K562 (cell line): ENCODE measurements around the gene SMG6. TPM values are rescaled to one million over a fixed set of nuclear protein-coding genes. Genes with fewer than 3 reads are reported as not detected.

Experiments
- ATAC-seq: fragments of 200-7000 bp; cut with Tn5 transposase; 3 replicates; pipeline ENCODE4 v1.9.1; 2020; ENCODE audit warnings: moderate library complexity
- BruUV-seq: library from RNA; stranded (reverse); fragments of 400-500 nt; replicated peaks from 2 replicates; lab custom pipeline; 2021; lab: Mats Ljungman, UMichigan
- CTCF ChIA-PET: fragments of 300-600 bp; formaldehyde crosslinking; extraction: SDS; loops from one replicate; lab custom pipeline; 2021; ENCODE audit warnings: low intra/inter-chr PET ratio; lab: Yijun Ruan, JAX
- POLR2A ChIA-PET: fragments of 300-600, 350-650 bp; sonication (Branson Sonifier 250); formaldehyde crosslinking; extraction: SDS; loops from one replicate; lab custom pipeline; 2021; ENCODE audit warnings: antibody characterized with exemption, inconsistent platforms; lab: Yijun Ruan, JAX
- DNase-seq, 4 experiments: peaks; one replicate each; pipeline versions ENCODE4 v3.0.0 to v3.0.0-alpha.2; 2011 to 2018; ENCODE audit warnings: low spot score in 3 of 4, mixed read lengths in 3 of 4; ENCODE audit errors: extremely low read depth in 1 of 4
- FAIRE-seq: peaks from 2 replicates; lab custom pipeline; 2011; peaks lifted over from hg19 to GRCh38; lab: Jason Lieb, UNC
- H2AFZ ChIP-seq: 2 replicates; pipeline ENCODE4 v1.6.0; 2011; ENCODE audit warnings: low read depth, low read length, control low read depth, inconsistent platforms
- H3K27ac ChIP-seq: fragments of 200-600 bp; 3 replicates; pipeline ENCODE4 v1.8.0; 2011; ENCODE audit warnings: low read depth, mild to moderate bottlenecking, control low read depth, inconsistent platforms, low read length, moderate library complexity, mixed read lengths; ENCODE audit errors: extremely low read depth
- H3K27me3 ChIP-seq, 2 experiments: fragments of 300-600 bp in 1 of 2; 2 replicates in 1 of 2; 3 replicates in 1 of 2; pipeline versions ENCODE4 v1.6.0 to v1.8.0; 2011; ENCODE audit warnings: inconsistent platforms in 2 of 2, low read length in 2 of 2, mild to moderate bottlenecking in 1 of 2, mixed read lengths in 1 of 2, moderate library complexity in 1 of 2; ENCODE audit not compliant: control insufficient read depth in 2 of 2, insufficient read depth in 2 of 2
- H3K36me3 ChIP-seq: fragments of 300-600 bp; 3 replicates; pipeline ENCODE4 v1.8.0; 2011; ENCODE audit warnings: mild to moderate bottlenecking, low read length, inconsistent platforms; ENCODE audit not compliant: control insufficient read depth, insufficient read depth
- H3K4me1 ChIP-seq, 2 experiments: fragments of 200-600 bp in 1 of 2; replicated peaks in 1 of 2; 2 replicates in 1 of 2; 3 replicates in 1 of 2; pipeline versions ENCODE4 v1.5.1 to v1.8.0; 2011; ENCODE audit warnings: inconsistent platforms in 2 of 2, low read length in 2 of 2, mild to moderate bottlenecking in 1 of 2, mixed read lengths in 1 of 2, moderate library complexity in 1 of 2; ENCODE audit not compliant: control insufficient read depth in 2 of 2, insufficient read depth in 2 of 2
- H3K4me2 ChIP-seq: 2 replicates; pipeline ENCODE4 v1.6.1; 2011; ENCODE audit warnings: low read length, control low read depth, inconsistent platforms, mixed read lengths; ENCODE audit not compliant: insufficient read depth
- H3K4me3 ChIP-seq: fragments of 200-600 bp; sonication (generic), shearing (Covaris generic); 2 replicates; pipeline ENCODE4 v1.5.1; 2016; ENCODE audit warnings: control low read depth, inconsistent platforms
- H3K79me2 ChIP-seq: fragments of 200-600 bp; 3 replicates; pipeline ENCODE4 v1.8.0; 2011; ENCODE audit warnings: low read length, inconsistent platforms; ENCODE audit not compliant: control insufficient read depth, insufficient read depth
- H3K9ac ChIP-seq, 2 experiments: 2 replicates each; pipeline versions ENCODE4 v1.6.0 to v1.6.1; 2011; ENCODE audit warnings: low read depth in 2 of 2, low read length in 2 of 2, control low read depth in 1 of 2, inconsistent platforms in 1 of 2, mild to moderate bottlenecking in 1 of 2, mixed read lengths in 1 of 2; ENCODE audit not compliant: insufficient read depth in 1 of 2
- H3K9me1 ChIP-seq: one replicate; pipeline ENCODE4 v1.6.0; 2011; ENCODE audit warnings: inconsistent platforms, mild to moderate bottlenecking, low read length, moderate library complexity; ENCODE audit not compliant: control insufficient read depth, insufficient read depth
- H3K9me3 ChIP-seq: replicated peaks from 2 replicates; pipeline ENCODE4 v1.5.1; 2011; ENCODE audit warnings: low read depth, low read length, inconsistent platforms; ENCODE audit not compliant: control insufficient read depth, insufficient read depth
- H4K20me1 ChIP-seq: replicated peaks from 2 replicates; pipeline ENCODE4 v1.6.1; 2011; ENCODE audit warnings: low read length, inconsistent platforms, mixed read lengths; ENCODE audit not compliant: control insufficient read depth, insufficient read depth
- HCFC1 ChIP-seq: IDR thresholded peaks from 2 replicates; pipeline ENCODE4 v1.6.1; 2012; ENCODE audit warnings: low read depth, low read length, improper control_type of control experiment
- MYC ChIP-seq, 2 experiments: fragments of 250-450 bp in 1 of 2; sonication (Bioruptor Pico) in 1 of 2; IDR thresholded peaks; 2 replicates each; pipeline versions ENCODE4 v1.5.1 to v1.6.1; 2012 to 2021; ENCODE audit warnings: low read depth in 2 of 2, borderline replicate concordance in 1 of 2, improper control_type of control experiment in 1 of 2, low read length in 1 of 2, mild to moderate bottlenecking in 1 of 2, moderate library complexity in 1 of 2
- PHTF2 ChIP-seq: fragments of 250-450 bp; sonication (Bioruptor Pico); IDR thresholded peaks from 2 replicates; pipeline ENCODE4 v1.5.0; 2021; ENCODE audit warnings: mild to moderate bottlenecking
- SP1 ChIP-seq: sonication (generic); formaldehyde crosslinking; IDR thresholded peaks from 2 replicates; pipeline ENCODE4 v1.8.1; 2022; ENCODE audit warnings: mild to moderate bottlenecking, missing genetic modification reagents
- SREBF2 ChIP-seq: sonication (generic); formaldehyde crosslinking; IDR thresholded peaks from 2 replicates; pipeline ENCODE4 v1.4.0; 2020; ENCODE audit warnings: mild to moderate bottlenecking, missing genetic modification reagents
- ZBTB1 ChIP-seq: sonication (generic); formaldehyde crosslinking; IDR thresholded peaks from 2 replicates; pipeline ENCODE4 v1.8.1; 2023; ENCODE audit warnings: missing genetic modification reagents, low read depth, mild to moderate bottlenecking, borderline replicate concordance
- ZNF24 ChIP-seq: fragments of 450-650 bp; IDR thresholded peaks from 2 replicates; pipeline ENCODE4 v1.6.1; 2016
- ZNF57 ChIP-seq: fragments of 450-650 bp; formaldehyde crosslinking; IDR thresholded peaks from 2 replicates; pipeline ENCODE4 v1.4.0; 2020; ENCODE audit warnings: mild to moderate bottlenecking, moderate library complexity
- WGBS: fragments of 100-300 bp; shearing (Covaris generic); methylation state at CpG from one replicate; pipeline ENCODE4 v1.1.6; 2016; ENCODE audit warnings: low coverage, mixed read lengths; ENCODE audit not compliant: insufficient coverage; ENCODE audit errors: missing lambda C conversion rate; 5-methylcytosine and 5-hydroxymethylcytosine counted together
- in situ Hi-C: fragments of 300-500 bp; cut with MboI; formaldehyde crosslinking; loops from 4 replicates; pipeline ENCODE4 v1.15.0; 2018; ENCODE audit warnings: inconsistent platforms, mixed read lengths
- intact Hi-C: fragments of 100-400 bp; cut with micrococcal nuclease; formaldehyde crosslinking; loops from 2 replicates; pipeline ENCODE4 v1.14.2; 2022
- polyA plus RNA-seq, 8 experiments: library from polyadenylated mRNA; depleted of rRNA in 4 of 8; stranded (reverse) in 5 of 8; unstranded in 3 of 8; fragments of >200 nt; fragmentation: Nextera tagmentation in 2 of 8; fragmentation: Illumina TruSeq in 1 of 8; extraction: Ambion mirVana in 2 of 8; extraction: Trizol in 1 of 8; gene quantifications; 2 replicates each; pipeline versions ENCODE4 v1.2.1 to v1.2.3, GENCODE V29; 2011 to 2014; ENCODE audit warnings: inconsistent platforms in 1 of 8, missing spikeins in 1 of 8
- total RNA-seq, 7 experiments: library from RNA; depleted of rRNA in 6 of 7; stranded (reverse); fragments of >200 nt in 6 of 7; fragmentation: Illumina TruSeq in 2 of 7; extraction: Trizol in 2 of 7; gene quantifications; 2 replicates each; pipeline versions ENCODE4 v1.2.1 to v1.2.3, GENCODE V29; 2011 to 2021; ENCODE audit warnings: low replicate concordance in 1 of 7
- TF ChIP-seq, protein P1 (sequence below): IDR thresholded peaks from 3 replicates; pipeline ENCODE4 v1.6.1; 2011; ENCODE audit warnings: borderline replicate concordance, mild to moderate bottlenecking; ENCODE audit not compliant: insufficient read length, insufficient read depth
- TF ChIP-seq, protein P2 (sequence below), 2 experiments: fragments of 450-650 bp in 1 of 2; sonication (generic) in 1 of 2; formaldehyde crosslinking in 1 of 2; IDR thresholded peaks in 1 of 2; conservative IDR thresholded peaks in 1 of 2; 2 replicates each; pipeline versions ENCODE4 v1.6.1 to v1.8.1; 2016 to 2023; ENCODE audit warnings: mild to moderate bottlenecking in 2 of 2, moderate library complexity in 2 of 2, inconsistent platforms in 1 of 2, missing genetic modification reagents in 1 of 2
- TF ChIP-seq, protein P3 (sequence below): sonication (generic); formaldehyde crosslinking; IDR thresholded peaks from 2 replicates; pipeline ENCODE4 v1.8.0; 2022; ENCODE audit warnings: mild to moderate bottlenecking, missing genetic modification reagents, borderline replicate concordance

SMG6 gene
- total and polyA plus RNA-seq, 9 of the 15 experiments (the other 6 are each of a cell fraction or from before 2014, with no cell fraction given): 0.44 to 13.9 (median 6.0) TPM

DNA sequence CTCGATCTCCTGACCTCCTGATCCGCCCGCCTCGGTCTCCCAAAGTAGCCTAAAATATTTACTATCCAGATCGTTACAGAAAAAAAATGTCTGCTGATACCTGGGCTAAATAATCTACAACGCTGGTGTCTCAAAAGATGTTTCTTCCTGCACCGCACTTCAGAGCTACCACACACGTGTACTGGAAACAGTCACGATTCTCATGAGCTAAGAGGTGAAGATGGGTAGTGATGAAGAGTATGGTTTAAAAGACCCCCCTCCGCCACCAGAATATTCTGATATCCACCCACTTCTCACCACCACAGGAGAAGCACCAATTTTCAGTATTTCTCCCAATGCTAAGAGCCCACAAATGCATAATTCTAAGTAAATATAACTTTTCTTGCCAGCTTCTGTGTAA is 50.2 kb downstream of the SMG6 start:
- ChIA-PET CTCF (no interaction called here), POLR2A (no interaction called here)
- H3K9ac ChIP-seq: no peak overlapping the region
- H3K27me3 ChIP-seq: no peaks in the 10 kb centered on the region
- TF ChIP-seq MYC (IDR thresholded peaks at IDR 0.05; ENCODE audit: low read depth, low read length) (no peak), MYC (CRISPR knock-in tag; IDR thresholded peaks at IDR 0.05; ENCODE audit: borderline replicate concordance, low read depth) (no peak), ZNF24 (no peak)
- TF ChIP-seq, all 486 proteins: peak for 0
- Histone ChIP-seq H3K4me2 (no peak overlapping the region), H3K79me2 (no peaks in the 10 kb centered on the region), H2AFZ (no peak overlapping the region), H3K9me1 (no peaks in the 10 kb centered on the region), H3K4me1 (no peaks in the 10 kb centered on the region; a peak in 1 of 5 replicates), H3K36me3 (peaks cover 6% of the 10 kb centered on the region; the same call in 1 of the 3 replicates), H4K20me1 (no peaks in the 10 kb centered on the region), H3K9me3 (no peaks in the 10 kb centered on the region), H3K4me3 (no peak overlapping the region), H3K27ac (no peak overlapping the region)
- no peak for DNase-seq
- in situ Hi-C loops: no loop called here
- no peak for ATAC-seq
- FAIRE-seq: no peak
- BruUV-seq: no TSS peak
- 84% methylated on average over 10 of the region's 10 CpGs for WGBS
- intact Hi-C loops: no loop called here

DNA sequence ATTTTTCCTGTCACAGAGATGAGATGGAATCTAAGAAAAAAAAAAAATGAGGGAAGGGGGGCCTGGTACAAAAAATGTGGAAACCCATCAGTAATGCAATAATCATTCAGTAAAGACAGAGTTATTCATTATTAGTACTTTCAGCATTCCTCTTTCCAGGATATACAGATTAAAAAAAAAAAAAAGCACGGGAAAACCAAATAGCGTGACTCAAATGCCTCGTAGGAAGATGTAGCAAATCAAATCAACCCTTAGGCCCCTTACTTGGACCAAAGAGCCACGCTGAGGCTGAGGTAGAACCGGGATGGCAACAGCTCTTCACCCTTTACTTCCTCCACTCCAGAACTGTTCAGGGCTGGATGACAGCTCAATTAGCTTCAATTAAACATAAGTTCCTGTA is 52.5 kb downstream of the SMG6 start:
- Histone ChIP-seq H3K27ac (no peak overlapping the region), H3K4me3 (no peak overlapping the region), H3K4me1 (no peaks in the 10 kb centered on the region; a peak in 1 of 5 replicates), H3K9ac (no peak overlapping the region), H3K79me2 (no peaks in the 10 kb centered on the region), H2AFZ (no peak overlapping the region), H3K9me1 (no peaks in the 10 kb centered on the region), H4K20me1 (no peaks in the 10 kb centered on the region), H3K9me3 (no peaks in the 10 kb centered on the region), H3K27me3 (no peaks in the 10 kb centered on the region), H3K4me2 (no peak overlapping the region), H3K36me3 (peaks cover 6% of the 10 kb centered on the region; the same call in 1 of the 3 replicates)
- 90% methylated on average over 5 of the region's 5 CpGs for whole genome bisulfite sequencing
- ChIA-PET POLR2A (interaction anchor here (0.6 to 0.9 kb wide), 2 partner anchors 17 to 372 kb away, joined by 3 to 4 read pairs; no protein-coding TSS in a partner anchor), CTCF (no interaction called here)
- FAIRE-seq (no peak), ATAC-seq (no peak), DNase-seq (no peak)
- intact Hi-C loops: no loop called here
- no TSS peak for BruUV-seq
- in situ Hi-C loops: no loop called here
- TF ChIP-seq, protein P1, sequence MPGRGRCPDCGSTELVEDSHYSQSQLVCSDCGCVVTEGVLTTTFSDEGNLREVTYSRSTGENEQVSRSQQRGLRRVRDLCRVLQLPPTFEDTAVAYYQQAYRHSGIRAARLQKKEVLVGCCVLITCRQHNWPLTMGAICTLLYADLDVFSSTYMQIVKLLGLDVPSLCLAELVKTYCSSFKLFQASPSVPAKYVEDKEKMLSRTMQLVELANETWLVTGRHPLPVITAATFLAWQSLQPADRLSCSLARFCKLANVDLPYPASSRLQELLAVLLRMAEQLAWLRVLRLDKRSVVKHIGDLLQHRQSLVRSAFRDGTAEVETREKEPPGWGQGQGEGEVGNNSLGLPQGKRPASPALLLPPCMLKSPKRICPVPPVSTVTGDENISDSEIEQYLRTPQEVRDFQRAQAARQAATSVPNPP: no peak
- TF ChIP-seq ZNF57 (CRISPR knock-in tag): no peak
- TF ChIP-seq, protein P2, sequence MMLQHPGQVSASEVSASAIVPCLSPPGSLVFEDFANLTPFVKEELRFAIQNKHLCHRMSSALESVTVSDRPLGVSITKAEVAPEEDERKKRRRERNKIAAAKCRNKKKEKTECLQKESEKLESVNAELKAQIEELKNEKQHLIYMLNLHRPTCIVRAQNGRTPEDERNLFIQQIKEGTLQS (IDR thresholded peaks at IDR 0.05): no peak
- TF ChIP-seq, protein P2 (CRISPR knock-in tag; conservative IDR thresholded peaks at IDR 0.05): no peak
- no peak for TF ChIP-seq SP1
- no peak for TF ChIP-seq HCFC1
- TF ChIP-seq, protein P3, sequence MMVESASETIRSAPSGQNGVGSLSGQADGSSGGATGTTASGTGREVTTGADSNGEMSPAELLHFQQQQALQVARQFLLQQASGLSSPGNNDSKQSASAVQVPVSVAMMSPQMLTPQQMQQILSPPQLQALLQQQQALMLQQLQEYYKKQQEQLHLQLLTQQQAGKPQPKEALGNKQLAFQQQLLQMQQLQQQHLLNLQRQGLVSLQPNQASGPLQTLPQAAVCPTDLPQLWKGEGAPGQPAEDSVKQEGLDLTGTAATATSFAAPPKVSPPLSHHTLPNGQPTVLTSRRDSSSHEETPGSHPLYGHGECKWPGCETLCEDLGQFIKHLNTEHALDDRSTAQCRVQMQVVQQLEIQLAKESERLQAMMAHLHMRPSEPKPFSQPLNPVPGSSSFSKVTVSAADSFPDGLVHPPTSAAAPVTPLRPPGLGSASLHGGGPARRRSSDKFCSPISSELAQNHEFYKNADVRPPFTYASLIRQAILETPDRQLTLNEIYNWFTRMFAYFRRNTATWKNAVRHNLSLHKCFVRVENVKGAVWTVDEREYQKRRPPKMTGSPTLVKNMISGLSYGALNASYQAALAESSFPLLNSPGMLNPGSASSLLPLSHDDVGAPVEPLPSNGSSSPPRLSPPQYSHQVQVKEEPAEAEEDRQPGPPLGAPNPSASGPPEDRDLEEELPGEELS (CRISPR knock-in tag): no peak
- no peak for TF ChIP-seq PHTF2
- TF ChIP-seq ZBTB1 (CRISPR knock-in tag): no peak
- no peak for TF ChIP-seq SREBF2 (CRISPR knock-in tag)
